Measurements from ENCODE around the gene PDIK1L. TPM values are rescaled to one million over a fixed set of nuclear protein-coding genes. Genes with fewer than 3 reads are reported as not detected.

Gene PDIK1L
- polyA plus RNA-seq, 1 donor from 2014 or later, result 44.9 TPM

GRCh38 chr1:26119892-26120608 lies 8.4 kb downstream of the PDIK1L start:
- Histone ChIP-seq H3K36me3 (ENCODE audit: insufficient read depth, low read length) (peaks cover 6% of the 10 kb centered on the region), H3F3A (ENCODE audit: insufficient read depth, low read length, poor library complexity, severe bottlenecking) (no peaks in the 10 kb centered on the region), H3K9me3 (ENCODE audit: low read length) (no peaks in the 10 kb centered on the region), H3K79me2 (replicated peaks; ENCODE audit: insufficient read depth, low read length) (no peaks in the 10 kb centered on the region), H3K9ac (ENCODE audit: low read length) (no peak overlapping the region), H3K27me3 (ENCODE audit: insufficient read depth, low read depth, low read length) (no peaks in the 10 kb centered on the region), H3K4me2 (ENCODE audit: low read length) (no peak overlapping the region), H4K20me1 (ENCODE audit: insufficient read depth) (no peaks in the 10 kb centered on the region), H3K27ac (ENCODE audit: low read length) (no peak overlapping the region), H3K9me2 (ENCODE audit: insufficient read depth, low read length) (no peaks in the 10 kb centered on the region), H2AFZ (ENCODE audit: low read depth, low read length) (no peak overlapping the region), H3K4me3 (ENCODE audit: low read length) (no peak overlapping the region)
- TF ChIP-seq MXI1 (conservative IDR thresholded peaks at IDR 0.05; ENCODE audit: poor library complexity, severe bottlenecking) (no peak), REST (IDR thresholded peaks at IDR 0.05; ENCODE audit: borderline replicate concordance) (no peak), POLR2AphosphoS5 (IDR thresholded peaks at IDR 0.05) (no peak), EZH2 (IDR thresholded peaks at IDR 0.05; ENCODE audit: borderline replicate concordance, insufficient read depth, low read length, poor library complexity, severe bottlenecking) (no peak), EP300 (conservative IDR thresholded peaks at IDR 0.05; ENCODE audit: poor library complexity, severe bottlenecking) (no peak), TAF1 (IDR thresholded peaks at IDR 0.05; ENCODE audit: low read depth) (no peak), RAD21 (conservative IDR thresholded peaks at IDR 0.05) (no peak), SMC3 (conservative IDR thresholded peaks at IDR 0.05; ENCODE audit: poor library complexity) (no peak)
- TF ChIP-seq, protein P1, sequence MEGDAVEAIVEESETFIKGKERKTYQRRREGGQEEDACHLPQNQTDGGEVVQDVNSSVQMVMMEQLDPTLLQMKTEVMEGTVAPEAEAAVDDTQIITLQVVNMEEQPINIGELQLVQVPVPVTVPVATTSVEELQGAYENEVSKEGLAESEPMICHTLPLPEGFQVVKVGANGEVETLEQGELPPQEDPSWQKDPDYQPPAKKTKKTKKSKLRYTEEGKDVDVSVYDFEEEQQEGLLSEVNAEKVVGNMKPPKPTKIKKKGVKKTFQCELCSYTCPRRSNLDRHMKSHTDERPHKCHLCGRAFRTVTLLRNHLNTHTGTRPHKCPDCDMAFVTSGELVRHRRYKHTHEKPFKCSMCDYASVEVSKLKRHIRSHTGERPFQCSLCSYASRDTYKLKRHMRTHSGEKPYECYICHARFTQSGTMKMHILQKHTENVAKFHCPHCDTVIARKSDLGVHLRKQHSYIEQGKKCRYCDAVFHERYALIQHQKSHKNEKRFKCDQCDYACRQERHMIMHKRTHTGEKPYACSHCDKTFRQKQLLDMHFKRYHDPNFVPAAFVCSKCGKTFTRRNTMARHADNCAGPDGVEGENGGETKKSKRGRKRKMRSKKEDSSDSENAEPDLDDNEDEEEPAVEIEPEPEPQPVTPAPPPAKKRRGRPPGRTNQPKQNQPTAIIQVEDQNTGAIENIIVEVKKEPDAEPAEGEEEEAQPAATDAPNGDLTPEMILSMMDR (IDR thresholded peaks at IDR 0.05; ENCODE audit: poor library complexity, severe bottlenecking), result no peak

- H3K27ac ChIP-seq (ENCODE audit: low read length), result no peak overlapping the region
- H3K4me2 ChIP-seq (ENCODE audit: low read length), result no peak overlapping the region
- H3K9ac ChIP-seq (ENCODE audit: low read length), result no peak overlapping the region
- no peaks in the 10 kb centered on the region for H3K9me3 ChIP-seq (ENCODE audit: low read length)
- no peaks in the 10 kb centered on the region for H3K27me3 ChIP-seq (ENCODE audit: insufficient read depth, low read depth, low read length)
- no peaks in the 10 kb centered on the region for H3K9me2 ChIP-seq (ENCODE audit: insufficient read depth, low read length)
- H4K20me1 ChIP-seq (ENCODE audit: insufficient read depth), result no peaks in the 10 kb centered on the region
- no peak overlapping the region for H3K4me3 ChIP-seq (ENCODE audit: low read length)
- peaks cover 6% of the 10 kb centered on the region for H3K36me3 ChIP-seq (ENCODE audit: insufficient read depth, low read length)
- TF ChIP-seq EZH2 (IDR thresholded peaks at IDR 0.05; ENCODE audit: borderline replicate concordance, insufficient read depth, low read length, poor library complexity, severe bottlenecking) (no peak), MXI1 (conservative IDR thresholded peaks at IDR 0.05; ENCODE audit: poor library complexity, severe bottlenecking) (no peak), POLR2AphosphoS5 (IDR thresholded peaks at IDR 0.05) (no peak), RAD21 (conservative IDR thresholded peaks at IDR 0.05) (no peak), TAF1 (IDR thresholded peaks at IDR 0.05; ENCODE audit: low read depth) (no peak), REST (IDR thresholded peaks at IDR 0.05; ENCODE audit: borderline replicate concordance) (no peak), EP300 (conservative IDR thresholded peaks at IDR 0.05; ENCODE audit: poor library complexity, severe bottlenecking) (no peak), SMC3 (conservative IDR thresholded peaks at IDR 0.05; ENCODE audit: poor library complexity) (no peak)
- TF ChIP-seq, protein P1 (IDR thresholded peaks at IDR 0.05; ENCODE audit: poor library complexity, severe bottlenecking), result no peak
- H3K79me2 ChIP-seq (replicated peaks; ENCODE audit: insufficient read depth, low read length), result no peaks in the 10 kb centered on the region
- no peak overlapping the region for H2AFZ ChIP-seq (ENCODE audit: low read depth, low read length)
- no peaks in the 10 kb centered on the region for H3F3A ChIP-seq (ENCODE audit: insufficient read depth, low read length, poor library complexity, severe bottlenecking)
Observed at GRCh38 chr1:26121854-26122773, 10.5 kb downstream of the PDIK1L start.
